HepG2 (cell line): ENCODE results near the gene MLXIPL. TPM values are rescaled to one million over a fixed set of nuclear protein-coding genes. Genes with fewer than 3 reads are reported as not detected.

Experiments used
- ATRX ChIP-seq: sonication (generic); formaldehyde crosslinking; IDR thresholded peaks from 2 replicates; pipeline ENCODE4 v1.4.0; 2020; ENCODE audit warnings: missing genetic modification reagents, borderline replicate concordance
- EED ChIP-seq: sonication (generic); formaldehyde crosslinking; IDR thresholded peaks from 2 replicates; pipeline ENCODE4 v1.5.0; 2020; ENCODE audit warnings: mild to moderate bottlenecking, missing genetic modification reagents
- HBP1 ChIP-seq: IDR thresholded peaks from 2 replicates; pipeline ENCODE4 v1.6.1; 2016; ENCODE audit warnings: low read depth, control low read depth
- HDAC1 ChIP-seq: sonication (generic); formaldehyde crosslinking; IDR thresholded peaks from 2 replicates; pipeline ENCODE4 v1.5.1; 2020; ENCODE audit warnings: mild to moderate bottlenecking, missing genetic modification reagents
- IRF9 ChIP-seq: sonication (generic); formaldehyde crosslinking; IDR thresholded peaks from 2 replicates; pipeline ENCODE4 v1.8.0; 2022; ENCODE audit warnings: missing genetic modification reagents, mild to moderate bottlenecking, borderline replicate concordance
- LCORL ChIP-seq, 2 experiments: fragments of 450-650 bp in 1 of 2; sonication (generic) in 1 of 2; formaldehyde crosslinking in 1 of 2; IDR thresholded peaks; 2 replicates each; pipeline versions ENCODE4 v1.5.0 to v1.6.1; 2017 to 2020; ENCODE audit warnings: antibody characterized with exemption in 1 of 2, missing genetic modification reagents in 1 of 2
- MAX ChIP-seq: IDR thresholded peaks from 2 replicates; pipeline ENCODE4 v1.6.1; 2012; ENCODE audit warnings: inconsistent platforms
- NR2C2 ChIP-seq: sonication (generic); formaldehyde crosslinking; IDR thresholded peaks from 2 replicates; pipeline ENCODE4 v1.4.0; 2020; ENCODE audit warnings: missing genetic modification reagents, mild to moderate bottlenecking, moderate library complexity, borderline replicate concordance
- PRDM15 ChIP-seq: sonication (generic); formaldehyde crosslinking; IDR thresholded peaks from 2 replicates; pipeline ENCODE4 v1.4.0; 2020; ENCODE audit warnings: missing genetic modification reagents
- SAP130 ChIP-seq: IDR thresholded peaks from 2 replicates; pipeline ENCODE4 v1.6.1; 2016; ENCODE audit warnings: low read depth
- SKI ChIP-seq: fragments of 450-650 bp; IDR thresholded peaks from one replicate; pipeline ENCODE4 v1.6.1; 2018; ENCODE audit warnings: mild to moderate bottlenecking; ENCODE audit not compliant: partially characterized antibody
- SRF ChIP-seq: IDR thresholded peaks from 2 replicates; pipeline ENCODE4 v1.6.1; 2011; ENCODE audit warnings: mild to moderate bottlenecking, low read depth, low read length, moderate library complexity
- YY1 ChIP-seq: IDR thresholded peaks from 2 replicates; pipeline ENCODE4 v1.6.1; 2011; ENCODE audit warnings: low read length, low read depth, moderate library complexity, mild to moderate bottlenecking; ENCODE audit not compliant: insufficient read depth, insufficient replicate concordance
- ZBTB33 ChIP-seq: sonication (generic); formaldehyde crosslinking; IDR thresholded peaks from 2 replicates; pipeline ENCODE4 v1.4.0; 2020; ENCODE audit warnings: missing genetic modification reagents
- ZFP91 ChIP-seq: sonication (generic); formaldehyde crosslinking; IDR thresholded peaks from 2 replicates; pipeline ENCODE4 v1.9.0; 2022; ENCODE audit warnings: missing genetic modification reagents, mild to moderate bottlenecking, borderline replicate concordance
- ZNF460 ChIP-seq: sonication (generic); formaldehyde crosslinking; IDR thresholded peaks from 2 replicates; pipeline ENCODE4 v1.5.1; 2020; ENCODE audit warnings: missing genetic modification reagents, mild to moderate bottlenecking, borderline replicate concordance
- ZNF501 ChIP-seq: sonication (generic); formaldehyde crosslinking; IDR thresholded peaks from 2 replicates; pipeline ENCODE4 v1.5.1; 2020; ENCODE audit warnings: mild to moderate bottlenecking, moderate library complexity, missing genetic modification reagents
- ZNF543 ChIP-seq: sonication (generic); formaldehyde crosslinking; IDR thresholded peaks from 2 replicates; pipeline ENCODE4 v1.4.0; 2020; ENCODE audit warnings: mild to moderate bottlenecking, missing genetic modification reagents
- polyA plus RNA-seq, 8 experiments: library from polyadenylated mRNA; depleted of rRNA in 3 of 8; stranded (reverse) in 7 of 8; unstranded in 1 of 8; fragments of >200 nt; fragmentation: Illumina TruSeq in 4 of 8; extraction: Trizol in 4 of 8; gene quantifications; 2 replicates each; pipeline versions ENCODE4 v1.2.1 to v1.2.3, GENCODE V29; 2011 to 2016; ENCODE audit warnings: low read depth in 4 of 8, missing spikeins in 1 of 8, mixed read lengths in 1 of 8; ENCODE audit not compliant: insufficient read depth in 1 of 8
- total RNA-seq, 5 experiments: library from RNA; depleted of rRNA; stranded (reverse); fragments of >200 nt; fragmentation: Illumina TruSeq; extraction: Trizol; gene quantifications; 2 replicates each; pipeline ENCODE4 v1.2.3, GENCODE V29; 2016; ENCODE audit warnings: low read depth in 1 of 5

Gene MLXIPL
- total and polyA plus RNA-seq, 2 of the 13 experiments (the other 11 are each of a cell fraction or from before 2014, with no cell fraction given): 51.6 to 60.1 TPM

GRCh38 chr7:73667344-73668102 lies 43.2 kb upstream of the MLXIPL start, which contains the start of gene VPS37D (continued):
- TF ChIP-seq ZFP91 (CRISPR knock-in tag) (peak; percentile 96), SAP130 (peak; percentile 82), ZBTB33 (0 out of 2 replicates have a peak, but pooled peaks have one; percentile 36), PRDM15 (CRISPR knock-in tag) (peak; percentile 98), EED (CRISPR knock-in tag) (no peak), IRF9 (no peak), ATRX (CRISPR knock-in tag) (no peak), HBP1 (CRISPR knock-in tag) (0 out of 2 replicates have a peak, but pooled peaks have one; percentile 38), ZNF543 (CRISPR knock-in tag) (no peak), ZNF460 (peak; percentile 21; the same call in 1 of the 2 replicates), YY1 (peak; percentile 78), LCORL (IDR thresholded peaks at IDR 0.05) (no peak), LCORL (CRISPR knock-in tag; IDR thresholded peaks at IDR 0.05) (peak; percentile 79), SKI (peak; percentile 43), HDAC1 (CRISPR knock-in tag) (peak; percentile 90), MAX (peak; percentile 71), SRF (0 out of 2 replicates have a peak, but pooled peaks have one; percentile 18), ZNF501 (0 out of 2 replicates have a peak, but pooled peaks have one; percentile 27), NR2C2 (CRISPR knock-in tag) (no peak)
